Left ventricle myocardium superior (tissue), 1 donor: ENCODE data around the gene NAGPA. TPM values are rescaled to one million over a fixed set of nuclear protein-coding genes. Genes with fewer than 3 reads are reported as not detected.

Experiments
- ATAC-seq: fragments of 200-7000 bp; cut with Tn5 transposase; one replicate; pipeline ENCODE4 v1.9.1; 2020; ENCODE audit warnings: mild to moderate bottlenecking, moderate library complexity
- DNase-seq: peaks from one replicate; pipeline ENCODE4 v3.0.0-alpha.2; 2020
- intact Hi-C: fragments of 100-400 bp; cut with micrococcal nuclease; formaldehyde crosslinking; loops from one replicate; pipeline ENCODE4 v1.11.0; 2022
- total RNA-seq: library from RNA; stranded (reverse); fragmentation: NEBNext Ultra II Directional; extraction: Animal tissue kit (Norgen Biotek cat#: 25700); gene quantifications from one replicate; pipeline ENCODE4 v1.2.1, GENCODE V29; 2021
- donor health status: DM: no; HTN: yes; CAD: no; lungs with severe emphysema.

The NAGPA gene
- total RNA-seq, 1 donor from 2014 or later: 6.1 TPM

- ATAC-seq: no peak
- DNase-seq: no peak
- intact Hi-C loops: no loop called here
Measured at GRCh38 chr16:5034167-5034523, 410 bp upstream of the NAGPA start.

- DNase-seq (no peak), ATAC-seq (no peak)
- intact Hi-C loops: no loop called here
Measured at GRCh38 chr16:5032748-5033167, 977 bp downstream of the NAGPA start.

- no peak for DNase-seq
- intact Hi-C loops: no loop called here
- ATAC-seq: no peak
Measured at GRCh38 chr16:5031601-5032000, 2.1 kb downstream of the NAGPA start.

- intact Hi-C loops: no loop called here
- DNase-seq: no peak
- ATAC-seq: no peak
Measured at GRCh38 chr16:5030251-5030870, 3.4 kb downstream of the NAGPA start.

GRCh38 chr16:5028950-5029475, 4.7 kb downstream of the NAGPA start:
- ATAC-seq: no peak
- intact Hi-C loops: no loop called here
- DNase-seq: no peak

GRCh38 chr16:5027575-5028235, 6.0 kb downstream of the NAGPA start:
- intact Hi-C loops: no loop called here
- ATAC-seq (no peak), DNase-seq (no peak)

- ATAC-seq: no peak
- intact Hi-C loops: no loop called here
- no peak for DNase-seq
Measured at GRCh38 chr16:5027086-5027485, 6.6 kb downstream of the NAGPA start.

GRCh38 chr16:5026664-5027063, 7.1 kb downstream of the NAGPA start:
- ATAC-seq (no peak), DNase-seq (no peak)
- intact Hi-C loops: no loop called here

GRCh38 chr16:5025171-5025632, 8.5 kb downstream of the NAGPA start:
- ATAC-seq: peak; percentile 70
- peak; percentile 70 for DNase-seq
- intact Hi-C loops: no loop called here

- ATAC-seq: peak; percentile 63
- intact Hi-C loops: no loop called here
- DNase-seq: no peak
Measured at GRCh38 chr16:5024632-5025031, 9.1 kb downstream of the NAGPA start.

- ATAC-seq: no peak
- intact Hi-C loops: no loop called here
Measured at GRCh38 chr16:5022521-5022920, 11.2 kb downstream of the NAGPA start.

GRCh38 chr16:5020551-5020950, 13.2 kb downstream of the NAGPA start:
- intact Hi-C loops: no loop called here
- DNase-seq (no peak), ATAC-seq (no peak)

More at GRCh38 chr16:5022521-5022920, 11.2 kb downstream of the NAGPA start:
- DNase-seq: no peak

- intact Hi-C loops: no loop called here
- ATAC-seq (no peak), DNase-seq (no peak)
Measured at GRCh38 chr16:5019775-5020174, 14.0 kb downstream of the NAGPA start.

GRCh38 chr16:5018793-5019192, 14.9 kb downstream of the NAGPA start:
- intact Hi-C loops: no loop called here
- ATAC-seq: peak; percentile 48
- no peak for DNase-seq

- DNase-seq: no peak
- intact Hi-C loops: no loop called here
- ATAC-seq: no peak
Measured at GRCh38 chr16:5017678-5017969, 16.1 kb downstream of the NAGPA start.

- DNase-seq (no peak), ATAC-seq (peak; percentile 9)
- intact Hi-C loops: no loop called here
Measured at GRCh38 chr16:5016967-5017677, 16.6 kb downstream of the NAGPA start.

- intact Hi-C loops: no loop called here
- DNase-seq (no peak), ATAC-seq (no peak)
Measured at GRCh38 chr16:5015887-5016286, 17.8 kb downstream of the NAGPA start.

GRCh38 chr16:5015351-5015750, 18.4 kb downstream of the NAGPA start:
- no peak for ATAC-seq
- intact Hi-C loops: no loop called here

GRCh38 chr16:5012887-5013286, 20.8 kb downstream of the NAGPA start:
- DNase-seq: no peak
- ATAC-seq: no peak
- intact Hi-C loops: no loop called here

More at GRCh38 chr16:5015351-5015750, 18.4 kb downstream of the NAGPA start:
- no peak for DNase-seq

- DNase-seq: no peak
- no peak for ATAC-seq
- intact Hi-C loops: no loop called here
Measured at GRCh38 chr16:5011637-5012036, 22.1 kb downstream of the NAGPA start.
